ENCODE results near the gene SYTL1. TPM values are rescaled to one million over a fixed set of nuclear protein-coding genes. Genes with fewer than 3 reads are reported as not detected.

SYTL1 gene
- polyA plus RNA-seq, 1 of the 3 experiments (the other 2 are of a cell fraction) = 3.0 TPM

DNA sequence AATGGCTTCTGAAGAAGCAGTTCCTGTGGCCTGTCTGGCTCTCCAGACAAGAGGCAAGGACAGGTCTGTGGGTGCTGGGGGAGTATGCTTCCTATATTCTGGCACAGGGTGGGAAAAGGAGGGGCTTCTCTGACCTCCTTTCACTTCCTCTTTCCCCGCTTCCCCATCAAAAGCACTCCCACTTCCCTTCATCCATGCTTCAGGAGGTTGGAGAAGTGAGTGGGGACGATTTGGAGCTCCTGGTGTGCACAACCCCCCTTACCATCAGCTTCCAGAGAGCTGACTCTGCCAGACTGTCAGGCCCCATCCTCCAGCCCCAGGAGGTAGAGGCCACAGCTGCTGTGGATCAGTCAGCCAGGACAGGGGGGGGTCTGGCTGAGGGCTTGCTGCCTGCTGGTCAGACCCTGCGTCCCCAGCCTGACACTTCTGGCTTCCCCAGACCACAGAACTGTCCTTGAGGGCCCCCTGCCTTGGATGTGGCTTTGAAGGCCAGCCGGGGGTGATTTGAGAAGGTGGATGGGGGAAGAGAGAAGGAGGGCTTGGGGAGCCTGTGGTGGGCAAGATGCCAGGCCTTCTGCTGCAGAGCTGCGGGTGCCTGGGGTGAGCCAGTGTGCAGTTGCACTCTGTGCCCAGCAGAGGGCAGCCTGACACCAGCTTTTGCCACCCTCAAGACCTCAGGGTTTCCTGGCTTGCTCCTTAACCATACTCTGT, 41.3 kb upstream of the SYTL1 start (continued):
- TF ChIP-seq IRF3 (IDR thresholded peaks at IDR 0.05; ENCODE audit: low read depth, low read length) = no peak
- peak; percentile 41 for TF ChIP-seq MAX (IDR thresholded peaks at IDR 0.05; ENCODE audit: low read depth)
- TF ChIP-seq FOXJ3 (CRISPR knock-in tag; IDR thresholded peaks at IDR 0.05) = peak; percentile 18; the same call in 1 of the 2 replicates
- TF ChIP-seq YY1 (IDR thresholded peaks at IDR 0.05; ENCODE audit: low read depth) = 0 out of 2 replicates have a peak, but pooled peaks have one; percentile 21
- no peak for TF ChIP-seq MEF2A (IDR thresholded peaks at IDR 0.05; ENCODE audit: borderline replicate concordance, low read depth)
- no peak for TF ChIP-seq EZH2phosphoT487 (IDR thresholded peaks at IDR 0.05; ENCODE audit: borderline replicate concordance, low read depth)
- TF ChIP-seq SIN3A (IDR thresholded peaks at IDR 0.05; ENCODE audit: borderline replicate concordance, low read depth, low read length) = no peak
- peak; percentile 9; the same call in 1 of the 2 replicates for TF ChIP-seq NRF1 (IDR thresholded peaks at IDR 0.05; ENCODE audit: low read depth, low read length)
- TF ChIP-seq, protein P1, sequence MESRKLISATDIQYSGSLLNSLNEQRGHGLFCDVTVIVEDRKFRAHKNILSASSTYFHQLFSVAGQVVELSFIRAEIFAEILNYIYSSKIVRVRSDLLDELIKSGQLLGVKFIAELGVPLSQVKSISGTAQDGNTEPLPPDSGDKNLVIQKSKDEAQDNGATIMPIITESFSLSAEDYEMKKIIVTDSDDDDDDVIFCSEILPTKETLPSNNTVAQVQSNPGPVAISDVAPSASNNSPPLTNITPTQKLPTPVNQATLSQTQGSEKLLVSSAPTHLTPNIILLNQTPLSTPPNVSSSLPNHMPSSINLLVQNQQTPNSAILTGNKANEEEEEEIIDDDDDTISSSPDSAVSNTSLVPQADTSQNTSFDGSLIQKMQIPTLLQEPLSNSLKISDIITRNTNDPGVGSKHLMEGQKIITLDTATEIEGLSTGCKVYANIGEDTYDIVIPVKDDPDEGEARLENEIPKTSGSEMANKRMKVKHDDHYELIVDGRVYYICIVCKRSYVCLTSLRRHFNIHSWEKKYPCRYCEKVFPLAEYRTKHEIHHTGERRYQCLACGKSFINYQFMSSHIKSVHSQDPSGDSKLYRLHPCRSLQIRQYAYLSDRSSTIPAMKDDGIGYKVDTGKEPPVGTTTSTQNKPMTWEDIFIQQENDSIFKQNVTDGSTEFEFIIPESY (IDR thresholded peaks at IDR 0.05; ENCODE audit: borderline replicate concordance, low read depth) = no peak

GRCh38 chr1:27301052-27301422, 40.8 kb upstream of the SYTL1 start:
- ChIA-PET POLR2A (interaction anchor here (0.6 to 3.1 kb wide), 9 partner anchors 49 to 700 kb away, joined by 3 to 24 read pairs (median 4); partner anchors contain the start of genes MAP3K6 and SLC9A1), CTCF (interaction anchor here (0.6 to 23.3 kb wide), 53 partner anchors 9 to 425 kb away, joined by 3 to 731 read pairs (median 4); partner anchors contain the start of genes AHDC1, CD164L2, FAM76A and FCN3)
- no peaks in the 10 kb centered on the region for H3K9me3 ChIP-seq
- peaks cover 3 to 32% of the 10 kb centered on the region in 2 experiments for H3K36me3 ChIP-seq (replicated peaks in 1 of 2; ENCODE audit: control insufficient read depth in 1 of 2, insufficient read depth in 2 of 2, low read length in 1 of 2)
- peak overlapping the region; percentile 68; the same call in 1 of the 2 replicates for H3K4me2 ChIP-seq
- no peak for DNase-seq
- no peak overlapping the region for H2AFZ ChIP-seq (ENCODE audit: low read depth)
- no peaks in the 10 kb centered on the region for H3K9me2 ChIP-seq
- H3K27ac ChIP-seq (ENCODE audit: low read depth in 2 of 2, low read length in 1 of 2) = peak overlapping the region; percentile 92 to 99; a peak in 3 of 4 replicates
- WGBS (ENCODE audit: low lambda C conversion rate) = 63% methylated on average over 6 of the region's 8 CpGs
- peaks cover 28 to 52% of the 10 kb centered on the region in 2 experiments for H3K4me1 ChIP-seq (ENCODE audit: control insufficient read depth in 1 of 2, insufficient read depth in 2 of 2, low read depth in 1 of 2, low read length in 1 of 2)
- H3F3A ChIP-seq (replicated peaks; ENCODE audit: insufficient read depth) = peaks cover 23% of the 10 kb centered on the region
- no peaks in the 10 kb centered on the region for H3K27me3 ChIP-seq (ENCODE audit: insufficient read depth)
- no peak overlapping the region for H3K9ac ChIP-seq
- no peaks in the 10 kb centered on the region for H4K20me1 ChIP-seq (ENCODE audit: insufficient read depth)
- H3K4me3 ChIP-seq (ENCODE audit: low read depth in 2 of 2, low read length in 1 of 2) = no peak overlapping the region
- no peaks in the 10 kb centered on the region for H3K79me2 ChIP-seq (ENCODE audit: insufficient read depth)
- TF ChIP-seq TEAD4 (IDR thresholded peaks at IDR 0.05; ENCODE audit: borderline replicate concordance, insufficient read depth) = no peak
- no peak for TF ChIP-seq POLR2AphosphoS5 (IDR thresholded peaks at IDR 0.05; ENCODE audit: low read depth, low read length)
- no peak for TF ChIP-seq RFX5 (IDR thresholded peaks at IDR 0.05; ENCODE audit: low read length)
